ENCODE data around the gene ZDHHC11B. TPM values are rescaled to one million over a fixed set of nuclear protein-coding genes. Genes with fewer than 3 reads are reported as not detected.
A peak's percentile ranks its signal among the peaks of the same experiment; 100 is the strongest.

Gene ZDHHC11B
- total RNA-seq, 1 experiment from 2014 or later: 0.40 TPM

GRCh38 chr5:758698-759053 is 25.9 kb downstream of the ZDHHC11B start:
- Histone ChIP-seq H3K9me3 (ENCODE audit: low read length) (no peaks in the 10 kb centered on the region), H2AFZ (ENCODE audit: low read length) (peak overlapping the region; percentile 35; the same call in 1 of the 2 replicates), H3K4me3 (ENCODE audit: low read length) (peak overlapping the region; percentile 23; the same call in 1 of the 2 replicates), H3K9me2 (replicated peaks; ENCODE audit: low read length) (no peaks in the 10 kb centered on the region), H4K20me1 (ENCODE audit: low read length) (no peaks in the 10 kb centered on the region), H3K36me3 (ENCODE audit: low read depth, low read length) (no peaks in the 10 kb centered on the region), H3K27me3 (ENCODE audit: low read length) (no peaks in the 10 kb centered on the region), H3K79me2 (ENCODE audit: low read length) (no peaks in the 10 kb centered on the region), H3K9ac (ENCODE audit: low read length) (peak overlapping the region; percentile 25; the same call in 1 of the 2 replicates), H3K4me1 (ENCODE audit: insufficient read depth, low read length) (peaks cover 11% of the 10 kb centered on the region), H3K4me2 (ENCODE audit: low read length) (peak overlapping the region; percentile 72), H3K27ac (ENCODE audit: low read length) (peak overlapping the region; percentile 20; the same call in 1 of the 2 replicates), H3F3A (ENCODE audit: low read length, unreplicated experiment) (no peaks in the 10 kb centered on the region)
- no TSS peak for BruUV-seq (replicated peaks)
- TF ChIP-seq EZH2phosphoT487 (IDR thresholded peaks at IDR 0.05; ENCODE audit: borderline replicate concordance, low read length) (no peak), EZH2 (IDR thresholded peaks at IDR 0.05; ENCODE audit: low read length, unreplicated experiment) (no peak)
- TF ChIP-seq, protein P1, sequence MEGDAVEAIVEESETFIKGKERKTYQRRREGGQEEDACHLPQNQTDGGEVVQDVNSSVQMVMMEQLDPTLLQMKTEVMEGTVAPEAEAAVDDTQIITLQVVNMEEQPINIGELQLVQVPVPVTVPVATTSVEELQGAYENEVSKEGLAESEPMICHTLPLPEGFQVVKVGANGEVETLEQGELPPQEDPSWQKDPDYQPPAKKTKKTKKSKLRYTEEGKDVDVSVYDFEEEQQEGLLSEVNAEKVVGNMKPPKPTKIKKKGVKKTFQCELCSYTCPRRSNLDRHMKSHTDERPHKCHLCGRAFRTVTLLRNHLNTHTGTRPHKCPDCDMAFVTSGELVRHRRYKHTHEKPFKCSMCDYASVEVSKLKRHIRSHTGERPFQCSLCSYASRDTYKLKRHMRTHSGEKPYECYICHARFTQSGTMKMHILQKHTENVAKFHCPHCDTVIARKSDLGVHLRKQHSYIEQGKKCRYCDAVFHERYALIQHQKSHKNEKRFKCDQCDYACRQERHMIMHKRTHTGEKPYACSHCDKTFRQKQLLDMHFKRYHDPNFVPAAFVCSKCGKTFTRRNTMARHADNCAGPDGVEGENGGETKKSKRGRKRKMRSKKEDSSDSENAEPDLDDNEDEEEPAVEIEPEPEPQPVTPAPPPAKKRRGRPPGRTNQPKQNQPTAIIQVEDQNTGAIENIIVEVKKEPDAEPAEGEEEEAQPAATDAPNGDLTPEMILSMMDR (conservative IDR thresholded peaks at IDR 0.05; ENCODE audit: low read depth, low read length): no peak
- intact Hi-C loops (cut with micrococcal nuclease): no loop called here
- ATAC-seq (no peak), DNase-seq (no peak)
- POLR2A ChIA-PET (ENCODE audit: unreplicated experiment): no interaction called here
- CTCF ChIA-PET: no interaction called here

DNA sequence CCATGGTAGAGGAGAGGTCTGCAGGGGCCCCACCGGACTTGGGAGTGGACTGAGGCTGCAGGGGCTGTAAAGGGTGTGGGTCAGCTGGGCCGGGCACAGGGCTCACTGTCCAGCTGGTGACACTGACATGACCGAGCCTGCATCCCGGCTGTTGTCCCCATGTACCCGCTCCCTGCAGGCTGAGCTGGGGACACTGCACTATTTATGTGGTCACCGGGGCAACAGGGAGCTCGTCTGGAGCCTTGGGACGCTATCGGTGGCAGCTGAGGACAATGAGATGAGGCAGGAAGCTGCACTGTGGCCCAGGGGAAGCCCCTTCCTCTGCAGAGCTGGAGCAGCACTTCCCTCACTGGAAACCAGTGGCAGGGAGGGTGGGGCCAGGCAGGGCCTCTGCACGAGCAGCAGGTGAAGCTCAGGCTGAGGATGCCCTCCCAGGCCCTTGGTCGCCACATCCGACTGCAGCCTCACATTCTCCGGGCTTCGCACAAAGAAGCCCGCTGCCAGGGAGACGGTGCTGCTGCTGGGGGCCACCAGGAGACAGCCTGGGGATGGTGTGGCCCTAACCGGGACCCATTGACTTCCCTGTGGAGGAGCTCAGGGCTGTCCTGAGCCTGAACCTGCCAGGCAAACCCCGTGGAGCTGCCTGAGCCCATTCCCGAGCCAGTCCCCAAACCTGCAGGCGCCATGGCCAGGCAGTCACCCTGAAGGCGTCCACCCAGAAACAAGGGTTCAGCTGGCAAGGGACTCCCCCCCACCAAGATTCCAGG is 26.4 kb downstream of the ZDHHC11B start:
- peaks cover 11% of the 10 kb centered on the region for H3K4me1 ChIP-seq (ENCODE audit: insufficient read depth, low read length)
- no peaks in the 10 kb centered on the region for H3K36me3 ChIP-seq (ENCODE audit: low read depth, low read length)
- no peak for ATAC-seq
- DNase-seq: no peak
- no peaks in the 10 kb centered on the region for H3K79me2 ChIP-seq (ENCODE audit: low read length)
- H2AFZ ChIP-seq (ENCODE audit: low read length): no peak overlapping the region
- no TSS peak for BruUV-seq (replicated peaks)
- peak overlapping the region; percentile 20; the same call in 1 of the 2 replicates for H3K27ac ChIP-seq (ENCODE audit: low read length)
- H3K9me3 ChIP-seq (ENCODE audit: low read length): no peaks in the 10 kb centered on the region
- H3F3A ChIP-seq (ENCODE audit: low read length, unreplicated experiment): no peaks in the 10 kb centered on the region
- ChIA-PET POLR2A (ENCODE audit: unreplicated experiment) (no interaction called here), CTCF (no interaction called here)
- H4K20me1 ChIP-seq (ENCODE audit: low read length): no peaks in the 10 kb centered on the region
- H3K27me3 ChIP-seq (ENCODE audit: low read length): no peaks in the 10 kb centered on the region
- H3K9me2 ChIP-seq (replicated peaks; ENCODE audit: low read length): no peaks in the 10 kb centered on the region
- intact Hi-C loops (cut with micrococcal nuclease): no loop called here
- H3K4me3 ChIP-seq (ENCODE audit: low read length): peak overlapping the region; percentile 23; the same call in 1 of the 2 replicates
- no peak for TF ChIP-seq EZH2phosphoT487 (IDR thresholded peaks at IDR 0.05; ENCODE audit: borderline replicate concordance, low read length)
- TF ChIP-seq, protein P1 (conservative IDR thresholded peaks at IDR 0.05; ENCODE audit: low read depth, low read length): no peak
- TF ChIP-seq EZH2 (IDR thresholded peaks at IDR 0.05; ENCODE audit: low read length, unreplicated experiment): no peak
- H3K4me2 ChIP-seq (ENCODE audit: low read length): peak overlapping the region; percentile 72
- peak overlapping the region; percentile 25; the same call in 1 of the 2 replicates for H3K9ac ChIP-seq (ENCODE audit: low read length)

DNA sequence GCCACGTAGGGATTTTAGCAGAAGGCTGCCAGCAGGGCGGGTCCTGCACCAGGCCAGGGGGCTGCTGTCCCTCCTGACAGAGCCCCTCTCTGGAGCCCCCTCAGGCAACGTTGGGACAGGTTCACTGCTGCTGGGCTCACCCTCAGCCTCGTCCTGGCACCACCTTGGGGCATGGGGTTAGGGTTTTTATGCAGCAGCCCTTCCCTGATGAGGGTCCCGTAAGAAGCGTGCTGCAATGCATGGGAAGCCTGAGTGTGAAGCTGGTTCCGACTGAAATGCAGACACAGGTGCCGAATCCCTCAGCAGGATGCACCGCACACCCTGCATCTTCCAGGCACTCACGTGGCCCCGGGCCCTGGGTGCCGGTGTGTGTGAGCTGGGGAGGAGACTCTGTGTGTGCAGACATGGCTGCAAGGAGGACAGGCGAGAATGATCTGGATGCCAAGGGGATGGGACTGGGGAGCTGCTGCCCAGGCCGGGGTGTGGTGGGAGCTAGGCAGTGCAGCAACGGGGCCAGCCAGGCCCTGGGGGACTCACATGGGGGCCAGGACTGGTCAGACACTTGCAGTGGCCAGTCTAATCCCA is 27.1 kb downstream of the ZDHHC11B start:
- Histone ChIP-seq H3K79me2 (ENCODE audit: low read length) (no peaks in the 10 kb centered on the region), H3K27me3 (ENCODE audit: low read length) (no peaks in the 10 kb centered on the region), H3K36me3 (ENCODE audit: low read depth, low read length) (no peaks in the 10 kb centered on the region), H3K9me3 (ENCODE audit: low read length) (no peaks in the 10 kb centered on the region), H4K20me1 (ENCODE audit: low read length) (no peaks in the 10 kb centered on the region), H3F3A (ENCODE audit: low read length, unreplicated experiment) (no peaks in the 10 kb centered on the region), H3K27ac (ENCODE audit: low read length) (no peak overlapping the region), H3K4me3 (ENCODE audit: low read length) (no peak overlapping the region), H3K4me1 (ENCODE audit: insufficient read depth, low read length) (peaks cover 11% of the 10 kb centered on the region), H3K4me2 (ENCODE audit: low read length) (no peak overlapping the region), H3K9me2 (replicated peaks; ENCODE audit: low read length) (no peaks in the 10 kb centered on the region), H3K9ac (ENCODE audit: low read length) (no peak overlapping the region), H2AFZ (ENCODE audit: low read length) (no peak overlapping the region)
- no peak for TF ChIP-seq EZH2phosphoT487 (IDR thresholded peaks at IDR 0.05; ENCODE audit: borderline replicate concordance, low read length)
- no peak for TF ChIP-seq EZH2 (IDR thresholded peaks at IDR 0.05; ENCODE audit: low read length, unreplicated experiment)
- TF ChIP-seq, protein P1 (conservative IDR thresholded peaks at IDR 0.05; ENCODE audit: low read depth, low read length): no peak
- CTCF ChIA-PET: no interaction called here
- BruUV-seq (replicated peaks): no TSS peak
- POLR2A ChIA-PET (ENCODE audit: unreplicated experiment): no interaction called here
- no peak for ATAC-seq
- intact Hi-C loops (cut with micrococcal nuclease): no loop called here
- no peak for DNase-seq
